Spleen (tissue), 11 donors: ENCODE results near the gene ATP7B. TPM values are rescaled to one million over a fixed set of nuclear protein-coding genes. Genes with fewer than 3 reads are reported as not detected.

Experiments
- DNase-seq: peaks from one replicate; pipeline ENCODE4 v3.0.0-alpha.2; 2020
- H3K27ac ChIP-seq, 8 donors: fragments of 200-600 bp; sonication (generic) in 7 of 8; 1 replicate in 4 of 8; 2 replicates in 4 of 8; pipeline versions ENCODE4 v1.5.0 to v1.8.0; 2016 to 2021; ENCODE audit warnings: inconsistent platforms in 4 of 8, mild to moderate bottlenecking in 4 of 8, moderate library complexity in 1 of 8
- H3K27me3 ChIP-seq, 7 donors: fragments of 200-600 bp; sonication (generic) in 6 of 7; replicated peaks in 1 of 7; 1 replicate in 4 of 7; 2 replicates in 3 of 7; pipeline versions ENCODE4 v1.5.0 to v1.8.0; 2016 to 2021; ENCODE audit warnings: inconsistent platforms in 3 of 7, mild to moderate bottlenecking in 1 of 7
- H3K36me3 ChIP-seq, 6 donors: fragments of 200-600 bp; sonication (generic) in 5 of 6; 1 replicate in 4 of 6; 2 replicates in 2 of 6; pipeline versions ENCODE4 v1.5.0 to v1.8.0; 2016 to 2021; ENCODE audit warnings: inconsistent platforms in 2 of 6
- H3K4me1 ChIP-seq, 6 donors: fragments of 200-600 bp; sonication (generic) in 5 of 6; 1 replicate in 3 of 6; 2 replicates in 3 of 6; pipeline versions ENCODE4 v1.5.0 to v1.8.0; 2016 to 2021; ENCODE audit warnings: inconsistent platforms in 3 of 6
- H3K4me3 ChIP-seq, 8 donors: fragments of 200-600 bp; sonication (generic) in 7 of 8; 1 replicate in 4 of 8; 2 replicates in 4 of 8; pipeline versions ENCODE4 v1.5.0 to v1.8.0; 2016 to 2021; ENCODE audit warnings: inconsistent platforms in 4 of 8, mild to moderate bottlenecking in 4 of 8, moderate library complexity in 2 of 8
- H3K9me3 ChIP-seq, 8 donors: fragments of 200-600 bp; sonication (generic) in 7 of 8; 1 replicate in 4 of 8; 2 replicates in 4 of 8; pipeline versions ENCODE4 v1.5.0 to v1.8.0; 2016 to 2021; ENCODE audit warnings: inconsistent platforms in 4 of 8
- CTCF ChIP-seq, 11 experiments: fragments of 200-600 bp in 7 of 11; fragments of 450-650 bp in 4 of 11; sonication (generic) in 4 of 11; IDR thresholded peaks in 8 of 11; conservative IDR thresholded peaks in 3 of 11; 1 replicate in 7 of 11; 2 replicates in 4 of 11; pipeline versions ENCODE4 v1.4.0 to v1.8.0; 2016 to 2021; ENCODE audit warnings: antibody characterized with exemption in 11 of 11, inconsistent platforms in 4 of 11, mild to moderate bottlenecking in 1 of 11
- POLR2A ChIP-seq, 3 donors: fragments of 450-650 bp; IDR thresholded peaks; one replicate each; pipeline ENCODE4 v1.5.1; 2017; ENCODE audit warnings: antibody characterized with exemption in 3 of 3, mild to moderate bottlenecking in 1 of 3
- POLR2AphosphoS5 ChIP-seq, 3 donors: sonication (generic); formaldehyde crosslinking; IDR thresholded peaks; one replicate each; pipeline ENCODE4 v1.5.1; 2017; ENCODE audit warnings: antibody characterized with exemption in 3 of 3
- WGBS, 5 donors: extraction: QIAGEN DNeasy Blood & Tissue Kit in 3 of 5; methylation state at CpG; one replicate each; pipeline versions ENCODE4 v1.1.5 to v1.1.7; 2013 to 2018; 5-methylcytosine and 5-hydroxymethylcytosine counted together
- intact Hi-C: fragments of 100-400 bp; cut with DNase I; formaldehyde crosslinking; loops from one replicate; pipeline ENCODE4 v1.15.0; 2023; ENCODE audit warnings: low total_unique reads
- polyA plus RNA-seq, 3 donors: library from polyadenylated mRNA; stranded (reverse); fragments of 200-250 nt; gene quantifications; one replicate each; pipeline ENCODE4 v1.2.1, GENCODE V29; 2013
- total RNA-seq, 7 donors: library from RNA; depleted of rRNA in 3 of 7; stranded (reverse); fragments of >200 nt in 3 of 7; fragmentation: NEBNext Ultra II Directional in 4 of 7; extraction: Animal tissue kit (Norgen Biotek cat#: 25700) in 4 of 7; gene quantifications; one replicate each; pipeline versions ENCODE4 v1.1.0 to v1.2.1, GENCODE V29; 2016 to 2021
- donor health status: healthy with polysubstance abuse.
- donor health status: DM: no; HTN: no; CAD: no; lungs with moderate emphysema.
- donor health status: DM: no; HTN: no; CAD: no.
- donor health status: Bipolar disorder and iron deficiency.
- donor health status: healthy.
- donor health status: DM: no; HTN: no; CAD: no.
- donor health status: DM: yes; HTN: yes; CAD: no.

ATP7B gene
- total and polyA plus RNA-seq, 10 donors: 0.17 to 3.7 (median 2.4) TPM

- Histone ChIP-seq H3K27me3 (peaks cover 0 to 12% (median 0%) of the 10 kb centered on the region in 7 donors), H3K9me3 (no peaks in the 10 kb centered on the region), H3K36me3 (no peaks in the 10 kb centered on the region), H3K4me1 (peaks cover 0 to 13% (median 7%) of the 10 kb centered on the region in 6 donors), H3K4me3 (no peak overlapping the region), H3K27ac (no peak overlapping the region)
- no peak for TF ChIP-seq POLR2AphosphoS5 (IDR thresholded peaks at IDR 0.05)
- DNase-seq: no peak
- intact Hi-C loops: no loop called here
- WGBS, 5 donors: 55 to 75% (median 71%) methylated on average over 7 of the region's 7 CpGs
These were observed 97.1 kb downstream of the ATP7B start for GRCh38 chr13:51914137-51914493.

- DNase-seq: no peak
- H3K4me1 ChIP-seq: peaks cover 0 to 13% (median 7%) of the 10 kb centered on the region in 6 donors
- peaks cover 0 to 12% (median 0%) of the 10 kb centered on the region in 7 donors for H3K27me3 ChIP-seq
- intact Hi-C loops: no loop called here
- H3K36me3 ChIP-seq: no peaks in the 10 kb centered on the region
- 51 to 73% (median 60%) methylated on average over 4 of the region's 4 CpGs for WGBS, 5 donors
- no peak overlapping the region for H3K4me3 ChIP-seq
- H3K27ac ChIP-seq: no peak overlapping the region
- no peaks in the 10 kb centered on the region for H3K9me3 ChIP-seq
- TF ChIP-seq POLR2A (IDR thresholded peaks at IDR 0.05) (no peak), POLR2AphosphoS5 (IDR thresholded peaks at IDR 0.05) (no peak), CTCF (IDR thresholded peaks at IDR 0.05 in 8 of 11, conservative IDR thresholded peaks at IDR 0.05 in 3 of 11) (no peak)
These were observed 97.7 kb downstream of the ATP7B start for GRCh38 chr13:51913421-51914136.

- no peaks in the 10 kb centered on the region for H3K9me3 ChIP-seq
- TF ChIP-seq CTCF (IDR thresholded peaks at IDR 0.05 in 8 of 11, conservative IDR thresholded peaks at IDR 0.05 in 3 of 11): no peak
- TF ChIP-seq POLR2AphosphoS5 (IDR thresholded peaks at IDR 0.05): no peak
- TF ChIP-seq POLR2A (IDR thresholded peaks at IDR 0.05): no peak
These were observed 98.6 kb downstream of the ATP7B start for GRCh38 chr13:51912511-51913225.

GRCh38 chr13:51912091-51912490 is 99.2 kb downstream of the ATP7B start:
- no peak overlapping the region for H3K4me3 ChIP-seq
- intact Hi-C loops: no loop called here
- no peak for DNase-seq
- no peak overlapping the region for H3K27ac ChIP-seq
- H3K27me3 ChIP-seq: peaks cover 0 to 12% (median 0%) of the 10 kb centered on the region in 7 donors
- 59 to 77% (median 74%) methylated on average over 10 of the region's 10 CpGs for WGBS, 5 donors
- no peaks in the 10 kb centered on the region for H3K9me3 ChIP-seq
- H3K4me1 ChIP-seq: peaks cover 0 to 13% (median 7%) of the 10 kb centered on the region in 6 donors
- H3K36me3 ChIP-seq: no peaks in the 10 kb centered on the region
- TF ChIP-seq POLR2A (IDR thresholded peaks at IDR 0.05) (no peak), CTCF (IDR thresholded peaks at IDR 0.05 in 8 of 11, conservative IDR thresholded peaks at IDR 0.05 in 3 of 11) (no peak), POLR2AphosphoS5 (IDR thresholded peaks at IDR 0.05) (no peak)

More at GRCh38 chr13:51912511-51913225, 98.6 kb downstream of the ATP7B start:
- DNase-seq: no peak
- peaks cover 0 to 12% (median 0%) of the 10 kb centered on the region in 7 donors for H3K27me3 ChIP-seq
- no peak overlapping the region for H3K27ac ChIP-seq
- peaks cover 0 to 13% (median 7%) of the 10 kb centered on the region in 6 donors for H3K4me1 ChIP-seq
- H3K4me3 ChIP-seq: no peak overlapping the region
- H3K36me3 ChIP-seq: no peaks in the 10 kb centered on the region
- 65 to 76% (median 71%) methylated on average over 11 of the region's 11 CpGs for WGBS, 5 donors
- intact Hi-C loops: no loop called here
